OCI-LY7 (cell line): ENCODE data around the gene FBXL17. TPM values are rescaled to one million over a fixed set of nuclear protein-coding genes. Genes with fewer than 3 reads are reported as not detected.
"Not testable (repeated sequence)": the region's sequence is repeated elsewhere in the genome, so short reads cannot be mapped to it uniquely, and the experiment has no call there.

Source experiments
- BruUV-seq: library from RNA; stranded (reverse); fragments of 400-500 nt; replicated peaks from 2 replicates; lab custom pipeline; 2021; lab: Mats Ljungman, UMichigan
- CTCF ChIA-PET: fragments of 300-600 bp; sonication (Branson Sonifier 250); formaldehyde crosslinking; loops from one replicate; lab custom pipeline; 2022; ENCODE audit warnings: antibody characterized with exemption; ENCODE audit not compliant: unreplicated experiment; lab: Charles Lee
- POLR2A ChIA-PET: fragments of 300-600 bp; sonication (Branson Sonifier 250); formaldehyde crosslinking; loops from one replicate; lab custom pipeline; 2022; ENCODE audit warnings: antibody characterized with exemption; lab: Charles Lee
- DNase-seq: peaks from one replicate; pipeline ENCODE4 v3.0.0-alpha.2; 2015; ENCODE audit warnings: low spot score
- H2AFZ ChIP-seq: fragments of 200-600 bp; sonication (generic), shearing (Covaris generic); 2 replicates; pipeline ENCODE4 v1.6.1; 2014; ENCODE audit warnings: mild to moderate bottlenecking, antibody characterized with exemption, low read length, moderate library complexity
- H3K27ac ChIP-seq: fragments of 200-600 bp; sonication (generic); 2 replicates; pipeline ENCODE4 v1.5.1; 2014; ENCODE audit warnings: mixed run types, low read depth, mild to moderate bottlenecking, moderate library complexity, low read length, inconsistent platforms; ENCODE audit not compliant: poor library complexity, severe bottlenecking
- H3K36me3 ChIP-seq: fragments of 200-600 bp; sonication (generic); 2 replicates; pipeline ENCODE4 v1.6.1; 2014; ENCODE audit warnings: mild to moderate bottlenecking, antibody characterized with exemption, low read length, moderate library complexity, mixed read lengths; ENCODE audit not compliant: insufficient read depth
- H3K4me1 ChIP-seq: fragments of 200-600 bp; sonication (generic); 2 replicates; pipeline ENCODE4 v1.5.1; 2014; ENCODE audit warnings: mild to moderate bottlenecking, low read length; ENCODE audit not compliant: insufficient read depth, poor library complexity, severe bottlenecking
- H3K4me2 ChIP-seq: fragments of 200-600 bp; sonication (generic); 2 replicates; pipeline ENCODE4 v1.6.1; 2014; ENCODE audit warnings: mild to moderate bottlenecking, low read length
- H3K4me3 ChIP-seq: fragments of 200-600 bp; sonication (generic); 2 replicates; pipeline ENCODE4 v1.5.1; 2014; ENCODE audit warnings: mild to moderate bottlenecking, low read depth, low read length; ENCODE audit not compliant: poor library complexity, severe bottlenecking
- H3K79me2 ChIP-seq: fragments of 200-600 bp; sonication (generic); 2 replicates; pipeline ENCODE4 v1.6.1; 2016; ENCODE audit warnings: low read depth, mild to moderate bottlenecking, low read length, moderate library complexity, mixed read lengths; ENCODE audit not compliant: insufficient read depth
- H3K9me2 ChIP-seq: fragments of 200-600 bp; sonication (generic); 2 replicates; pipeline ENCODE4 v1.6.1; 2016; ENCODE audit warnings: mild to moderate bottlenecking, low read length, mixed read lengths; ENCODE audit not compliant: insufficient read depth
- H3K9me3 ChIP-seq: fragments of 200-600 bp; sonication (generic); 2 replicates; pipeline ENCODE4 v1.6.1; 2014; ENCODE audit warnings: mild to moderate bottlenecking, mixed run types, low read length, mixed read lengths
- H4K20me1 ChIP-seq: fragments of 200-600 bp; sonication (generic); 2 replicates; pipeline ENCODE4 v1.6.1; 2014; ENCODE audit warnings: mild to moderate bottlenecking, antibody characterized with exemption, low read length, moderate library complexity, mixed read lengths; ENCODE audit not compliant: insufficient read depth
- CTCF ChIP-seq: fragments of 200-600 bp; sonication (generic); conservative IDR thresholded peaks from 2 replicates; pipeline ENCODE4 v1.5.1; 2014; ENCODE audit warnings: mild to moderate bottlenecking, antibody characterized with exemption, low read length, moderate library complexity, mixed read lengths
- EZH2phosphoT487 ChIP-seq: fragments of 200-600 bp; sonication (generic); IDR thresholded peaks from 2 replicates; pipeline ENCODE4 v1.6.1; 2018; ENCODE audit warnings: low read depth, borderline replicate concordance, mild to moderate bottlenecking, mixed run types, antibody characterized with exemption, low read length, moderate library complexity, mixed read lengths
- intact Hi-C: fragments of 100-400 bp; cut with micrococcal nuclease; formaldehyde crosslinking; loops from one replicate; pipeline ENCODE4 v1.10.0; 2022; ENCODE audit not compliant: unreplicated experiment
- total RNA-seq, 2 experiments: library from RNA; depleted of rRNA in 1 of 2; stranded (reverse); fragments of >200 nt in 1 of 2; shearing (Covaris generic) in 1 of 2; gene quantifications; 2 replicates each; pipeline ENCODE4 v1.2.3, GENCODE V29; 2014 to 2022

FBXL17 gene
- total RNA-seq, 2 experiments from 2014 or later: 10.2 to 21.6 TPM

GRCh38 chr5:108164574-108164973, 217.3 kb downstream of the FBXL17 start:
- no peaks in the 10 kb centered on the region for H3K9me2 ChIP-seq
- H3K4me1 ChIP-seq: no peaks in the 10 kb centered on the region
- TF ChIP-seq EZH2phosphoT487 (no peak), CTCF (no peak)
- H3K36me3 ChIP-seq: no peaks in the 10 kb centered on the region
- no peak overlapping the region for H3K4me2 ChIP-seq
- H3K4me3 ChIP-seq: no peak overlapping the region
- H3K9me3 ChIP-seq: no peaks in the 10 kb centered on the region
- no peak for DNase-seq
- BruUV-seq: no TSS peak
- H3K27ac ChIP-seq: no peak overlapping the region
- intact Hi-C loops: no loop called here
- H4K20me1 ChIP-seq: no peaks in the 10 kb centered on the region
- ChIA-PET POLR2A (no interaction called here), CTCF (no interaction called here)
- no peaks in the 10 kb centered on the region for H3K79me2 ChIP-seq
- no peak overlapping the region for H2AFZ ChIP-seq

DNA sequence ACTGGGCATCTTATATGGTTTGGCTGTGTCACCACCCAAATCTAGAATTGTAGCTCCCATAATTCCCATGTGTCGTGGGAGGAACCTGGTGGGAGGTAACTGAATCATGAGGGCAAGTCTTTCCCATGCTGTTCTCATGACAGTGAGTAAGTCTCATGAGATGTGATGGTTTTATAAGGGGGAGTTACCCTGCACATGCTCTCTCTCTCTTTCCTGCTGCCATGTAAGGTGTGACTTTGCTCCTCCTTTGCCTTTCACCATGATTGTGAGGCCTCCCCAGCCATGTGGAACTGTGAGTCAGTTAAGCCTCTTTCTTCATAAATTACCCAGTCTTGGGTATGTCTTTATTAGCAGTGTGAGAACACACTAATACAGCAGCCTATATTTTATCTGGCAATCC, 229.0 kb downstream of the FBXL17 start:
- H3K4me3 ChIP-seq, BruUV-seq, H3K9me3 ChIP-seq, intact Hi-C loops, H3K4me1 ChIP-seq, CTCF ChIA-PET, H3K36me3 ChIP-seq, H3K9me2 ChIP-seq, DNase-seq, H3K4me2 ChIP-seq, H4K20me1 ChIP-seq, H3K79me2 ChIP-seq, H2AFZ ChIP-seq, H3K27ac ChIP-seq: not testable (repeated sequence)
- POLR2A ChIA-PET: interaction anchor here (0.6 kb wide), 1 partner anchor 18 kb away, joined by 3 read pairs; no protein-coding TSS in a partner anchor

DNA sequence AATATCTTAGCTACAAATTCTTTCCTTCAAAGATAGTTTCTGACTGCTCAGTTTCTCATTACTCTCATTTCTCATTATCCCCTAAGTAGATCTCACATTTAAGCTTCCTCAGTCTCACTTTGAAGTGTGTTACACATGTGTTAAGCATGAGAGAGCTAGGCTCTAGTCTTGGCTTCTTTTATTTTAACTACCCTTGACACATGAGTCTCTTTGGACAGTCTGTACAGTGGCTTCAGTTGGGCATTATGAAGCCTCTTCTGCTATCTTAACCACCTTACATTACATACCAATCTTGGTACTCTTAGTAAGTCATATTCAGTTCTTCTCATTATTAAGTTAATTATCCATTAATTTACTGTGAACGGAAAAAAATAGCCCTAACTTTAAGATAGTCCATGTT, 232.5 kb downstream of the FBXL17 start:
- POLR2A ChIA-PET: interaction anchor here (1.2 kb wide), 1 partner anchor 42 kb away, joined by 3 read pairs; no protein-coding TSS in a partner anchor

More for the DNA sequence above, 232.5 kb downstream of the FBXL17 start:
- Histone ChIP-seq H3K9me3 (no peaks in the 10 kb centered on the region), H4K20me1 (peaks cover 4% of the 10 kb centered on the region; the same call in 1 of the 2 replicates), H3K4me2 (no peak overlapping the region), H3K27ac (no peak overlapping the region), H3K4me3 (no peak overlapping the region), H2AFZ (no peak overlapping the region), H3K9me2 (no peaks in the 10 kb centered on the region), H3K4me1 (no peaks in the 10 kb centered on the region), H3K79me2 (no peaks in the 10 kb centered on the region), H3K36me3 (no peaks in the 10 kb centered on the region)
- CTCF ChIA-PET: no interaction called here
- DNase-seq: no peak
- TF ChIP-seq EZH2phosphoT487: no peak
- TF ChIP-seq CTCF: no peak
- BruUV-seq: no TSS peak
- intact Hi-C loops: loop anchor here (10.0 kb wide), 1 partner anchor 195 kb away; no protein-coding TSS in a partner anchor
